Pons (tissue), 1 donor: Measurements from ENCODE around the gene ENOX1.
A peak's percentile ranks its signal among the peaks of the same experiment; 100 is the strongest.

ENCODE experiments used
- DNase-seq: peaks from one replicate; pipeline ENCODE4 v3.0.0-alpha.2; 2016; ENCODE audit warnings: low spot score

The ENOX1 gene

DNA sequence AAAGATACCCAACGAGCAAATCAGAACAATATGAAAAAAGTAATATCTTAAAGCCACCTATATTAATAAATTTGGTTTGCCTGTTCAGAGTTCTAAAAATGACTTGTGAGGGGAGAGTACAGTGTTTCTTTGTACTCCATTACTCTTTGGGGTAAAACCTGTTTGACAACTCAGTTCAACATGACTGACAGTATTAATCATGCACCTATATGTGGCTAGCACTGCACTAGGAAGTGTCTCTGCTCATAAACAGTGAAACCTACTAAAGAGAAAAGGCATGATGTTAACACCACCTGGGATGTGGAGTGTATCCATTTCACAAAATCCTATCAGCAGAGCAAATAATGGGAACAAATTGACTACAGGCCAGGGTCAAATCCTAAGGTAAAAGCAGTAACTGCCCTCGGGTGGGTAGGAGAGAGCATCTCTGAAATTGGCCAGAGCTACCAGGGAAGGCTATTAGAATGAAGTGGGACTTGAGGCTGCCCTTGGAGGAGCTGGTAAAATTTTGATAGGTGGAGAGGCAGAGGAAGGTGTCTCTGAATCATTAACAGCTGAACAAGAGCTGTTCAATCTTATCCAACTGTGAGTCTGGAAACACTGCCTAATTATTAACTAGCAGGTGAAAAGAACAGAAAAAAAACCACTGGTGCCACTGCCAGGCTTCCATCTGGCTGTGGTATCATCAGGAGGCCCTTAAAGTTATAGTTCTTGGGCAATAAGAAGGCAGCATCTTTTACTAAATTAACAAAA, 398.3 kb downstream of the ENOX1 start:
- DNase-seq: no peak

DNA sequence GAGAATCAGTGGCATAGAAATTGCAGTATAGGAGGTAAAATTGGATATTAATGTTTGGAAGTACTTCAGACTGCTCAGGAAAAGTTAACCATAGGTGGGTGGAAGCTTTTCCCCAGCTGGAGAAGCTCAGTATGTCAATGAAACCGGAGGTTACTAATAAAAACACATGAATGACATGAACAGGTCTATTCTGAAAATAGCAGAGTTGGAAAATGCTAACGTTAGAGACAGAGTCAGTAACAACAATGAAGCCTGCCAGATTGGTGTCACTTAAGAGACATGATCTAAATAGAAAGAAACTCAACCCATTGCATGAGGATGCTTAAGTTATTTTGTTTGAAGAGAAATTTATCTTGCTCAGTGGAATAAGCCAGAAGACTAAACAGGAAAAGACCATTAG, 398.9 kb downstream of the ENOX1 start:
- DNase-seq: no peak

DNA sequence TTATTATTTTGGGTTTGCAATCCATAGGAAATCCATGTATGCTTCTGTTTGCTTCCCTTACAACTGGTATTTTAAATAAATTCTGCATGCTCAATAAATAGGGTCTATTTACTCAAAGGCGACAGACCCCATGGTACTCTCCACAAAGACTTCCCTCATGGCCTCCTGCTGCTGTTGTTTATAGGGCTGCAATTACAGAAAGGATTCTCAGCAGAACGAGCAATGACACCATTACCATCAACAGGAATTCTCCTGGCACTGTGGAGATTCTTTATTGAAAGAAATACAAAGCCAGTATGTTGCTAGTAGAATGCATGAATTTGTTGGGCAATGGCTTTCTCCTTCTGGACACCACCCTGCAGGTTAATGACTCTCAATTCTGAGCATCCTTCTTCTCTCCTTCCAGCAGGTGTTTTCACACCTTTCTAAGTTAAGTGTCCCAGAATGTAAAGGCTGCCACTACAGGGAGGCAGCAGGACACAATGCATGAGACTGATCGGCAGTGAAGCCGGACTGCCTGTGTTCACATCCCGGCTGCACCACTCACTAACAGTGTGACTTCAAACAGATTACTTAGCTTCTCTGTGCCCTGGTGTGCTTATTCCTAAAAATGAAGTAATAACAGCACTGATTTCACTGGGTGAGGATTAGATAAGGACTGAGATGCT, 403.1 kb downstream of the ENOX1 start:
- DNase-seq: no peak

DNA sequence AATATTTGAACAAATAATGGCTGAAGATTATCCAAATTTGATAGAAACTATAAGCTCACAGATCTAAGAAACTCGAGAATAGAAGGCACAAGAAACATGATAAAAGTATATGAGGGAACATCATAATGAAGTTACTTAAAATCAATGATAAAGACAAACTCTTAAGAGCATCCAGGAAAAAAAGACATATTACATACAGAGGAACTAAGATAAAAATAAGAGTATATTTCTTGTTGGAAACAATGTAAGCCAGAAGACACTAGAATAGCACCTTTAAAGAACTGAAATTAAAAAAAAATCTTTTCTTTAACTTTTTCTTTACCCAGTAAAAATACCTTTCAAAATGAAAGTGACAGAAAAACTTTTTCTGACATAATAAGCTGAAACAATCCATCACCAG, 407.0 kb downstream of the ENOX1 start:
- DNase-seq: no peak

DNA sequence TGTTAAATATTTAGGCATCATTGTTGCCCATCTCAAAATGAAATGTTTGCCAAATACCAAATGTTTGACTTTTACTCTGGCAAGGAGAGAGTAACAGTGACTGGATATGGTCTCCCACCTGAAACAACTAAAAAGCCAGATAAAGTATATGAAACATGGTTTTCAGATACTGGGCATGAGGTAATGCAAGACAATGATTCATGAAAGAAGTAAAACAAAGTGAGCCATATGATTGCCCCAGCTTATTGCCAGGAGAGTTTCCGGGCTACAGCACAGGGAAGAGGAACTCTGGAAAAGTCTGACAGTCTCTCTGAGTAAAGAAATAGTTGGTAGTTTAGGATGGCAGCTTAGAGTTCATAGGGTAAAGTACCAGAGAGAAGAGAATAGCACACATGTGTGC, 408.8 kb downstream of the ENOX1 start:
- no peak for DNase-seq

DNA sequence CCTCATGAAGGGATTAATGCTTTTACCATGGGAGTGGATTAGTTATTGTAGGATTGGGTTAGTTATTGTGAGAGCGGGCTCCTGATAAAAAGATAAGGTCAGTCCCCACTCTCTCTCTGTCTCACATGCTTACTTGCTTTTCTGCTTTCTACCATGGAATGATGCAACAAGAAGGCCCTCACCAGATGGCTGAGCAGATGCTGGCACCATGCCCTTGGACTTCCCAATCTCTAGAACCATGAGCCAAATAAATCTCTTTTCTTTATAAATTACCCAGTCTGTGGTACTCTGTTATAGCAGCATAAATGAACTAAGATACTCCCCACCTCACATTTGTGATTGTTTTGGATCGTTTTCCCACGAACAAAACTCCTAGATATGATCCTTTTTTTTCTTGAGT, 409.6 kb downstream of the ENOX1 start:
- no peak for DNase-seq

DNA sequence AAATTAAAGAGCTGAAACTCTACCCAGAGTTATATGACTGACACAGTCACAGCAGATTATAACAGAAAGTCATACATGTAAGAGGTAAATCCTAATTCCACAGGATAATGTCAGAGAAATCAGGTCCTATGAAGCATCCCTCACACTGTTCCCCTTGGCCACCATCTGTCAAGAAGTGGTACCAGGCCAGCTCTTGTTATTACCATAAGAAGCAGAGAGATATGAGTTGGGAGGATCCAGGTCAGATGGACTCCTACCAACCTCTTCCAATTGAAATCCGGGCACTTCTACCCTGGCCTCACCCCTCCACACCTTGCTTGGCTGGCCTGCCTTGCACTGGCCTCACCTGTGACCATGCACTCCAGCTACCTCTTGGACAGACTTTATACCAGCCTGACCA, 410.2 kb downstream of the ENOX1 start:
- no peak for DNase-seq

DNA sequence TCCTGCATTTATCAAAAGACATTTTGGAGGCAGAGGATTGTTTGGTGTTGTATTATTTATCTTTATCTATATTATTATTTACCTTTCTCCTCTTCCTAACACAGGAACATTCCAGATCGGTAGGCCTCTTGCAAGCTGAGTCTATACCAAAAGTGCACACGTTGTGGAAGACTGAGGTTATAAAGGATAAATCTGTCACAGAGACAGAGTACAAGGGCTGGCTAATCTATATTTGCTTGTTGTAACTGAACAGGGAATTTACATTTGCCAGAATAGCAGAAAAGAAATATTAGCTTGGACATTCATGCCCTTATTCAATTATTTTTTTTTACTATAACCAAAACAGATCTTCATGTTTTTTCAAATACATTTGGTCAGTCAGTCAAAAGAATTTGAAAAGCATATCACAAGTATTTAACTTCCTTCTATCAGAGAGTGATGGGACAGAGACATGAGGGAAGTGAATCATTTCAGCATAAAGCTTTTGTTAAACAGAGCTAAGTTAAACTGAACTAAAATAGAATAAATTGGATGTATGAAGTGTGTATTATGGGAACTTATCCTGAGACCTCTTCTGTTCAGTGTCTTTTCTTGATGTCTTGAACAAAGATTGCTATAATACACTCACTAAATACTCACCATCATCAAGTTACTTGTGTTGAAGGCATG, 410.8 kb downstream of the ENOX1 start:
- DNase-seq: no peak

DNA sequence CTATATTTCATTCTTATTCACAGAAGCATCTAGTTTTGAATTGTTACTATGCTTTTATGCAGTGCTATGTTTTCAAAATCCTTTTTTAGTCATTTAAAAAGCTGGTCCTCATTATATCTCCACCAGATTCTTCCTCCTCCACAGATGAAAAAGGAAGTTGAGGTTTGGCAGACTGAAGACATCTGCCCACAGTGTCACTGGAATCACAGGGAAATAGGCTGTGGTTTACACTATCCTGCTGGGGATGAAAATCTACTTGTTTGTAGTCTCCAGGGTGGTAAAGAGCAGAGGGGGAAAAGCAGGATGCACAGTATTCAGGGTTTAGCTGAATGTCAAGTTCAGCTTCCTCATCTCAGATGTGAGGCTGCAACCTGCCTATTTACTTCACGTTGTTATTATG, 412.2 kb downstream of the ENOX1 start:
- DNase-seq: no peak

DNA sequence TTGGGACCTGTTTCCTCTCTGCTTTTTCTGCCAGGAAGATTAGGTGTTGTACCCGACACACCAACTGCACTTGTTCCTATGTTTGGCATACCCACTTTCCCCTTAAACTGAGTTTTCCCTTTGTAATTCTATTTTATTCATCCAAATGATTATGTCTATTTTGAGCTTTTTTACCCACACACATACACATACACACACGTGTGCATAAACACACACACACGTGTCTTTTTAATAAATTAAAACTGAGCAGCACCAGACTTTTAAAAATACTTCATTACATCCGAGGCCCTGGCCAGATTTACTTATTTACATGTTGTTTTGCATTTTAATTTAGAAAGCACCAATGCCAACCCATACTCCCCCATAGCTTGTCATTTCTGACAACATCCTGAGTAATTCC, 413.4 kb downstream of the ENOX1 start:
- DNase-seq: no peak

DNA sequence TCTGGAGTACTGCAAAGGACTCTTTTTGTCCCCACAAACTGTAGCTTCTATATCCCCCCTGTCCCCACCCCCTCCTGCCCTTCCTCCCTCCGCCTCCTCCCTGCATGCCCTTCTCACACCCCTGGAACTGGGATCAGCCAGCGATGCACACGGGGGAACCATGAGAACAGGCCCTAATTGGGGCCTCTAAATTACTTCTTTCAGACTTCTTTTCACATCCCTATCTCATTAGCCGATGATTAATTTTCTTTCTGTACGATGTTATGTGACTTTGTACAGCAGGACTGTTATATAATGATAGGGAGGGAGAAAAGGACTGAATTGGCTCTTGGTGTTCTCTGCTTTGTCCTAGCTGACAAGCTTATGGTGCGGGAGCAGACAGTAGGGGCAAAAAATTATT, 415.9 kb downstream of the ENOX1 start:
- DNase-seq: no peak

DNA sequence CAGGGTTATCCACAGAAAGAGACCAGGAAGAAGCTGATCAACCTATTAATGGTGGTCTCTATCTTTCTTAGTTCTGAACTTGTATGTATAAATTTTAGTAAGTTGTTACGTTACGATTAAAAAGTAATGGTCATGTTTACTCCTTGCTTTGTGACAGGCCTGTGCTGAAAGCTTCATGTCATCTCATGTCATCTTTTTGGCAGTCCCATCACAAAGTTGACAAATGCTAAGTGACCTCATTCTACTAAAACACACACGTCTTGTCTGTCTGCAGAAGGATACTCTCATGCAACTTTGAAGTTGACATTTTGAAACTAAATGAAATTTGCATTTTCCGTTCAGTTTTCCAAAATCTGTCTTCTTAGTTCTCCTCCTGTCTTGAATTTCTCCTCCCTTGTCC, 417.5 kb downstream of the ENOX1 start:
- DNase-seq: no peak

DNA sequence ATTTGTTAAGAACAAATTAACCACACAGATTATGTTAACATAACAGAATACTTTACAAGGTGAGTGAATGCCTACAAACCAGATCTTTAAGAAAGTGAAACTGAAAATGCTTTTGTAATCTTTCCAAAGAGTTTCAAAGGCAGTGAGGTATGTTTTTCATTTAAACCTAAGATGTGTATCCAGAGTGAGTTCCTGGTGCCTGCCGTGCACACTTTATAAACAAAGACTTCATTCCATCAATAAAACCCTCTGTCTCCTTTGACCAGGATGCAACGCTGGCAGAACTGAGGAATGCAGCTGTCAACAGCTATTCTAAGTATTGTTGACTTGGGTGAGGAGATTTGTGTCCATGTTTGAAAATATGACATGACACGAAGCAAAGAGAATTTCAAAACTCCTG, 418.8 kb downstream of the ENOX1 start:
- DNase-seq: peak; percentile 65

DNA sequence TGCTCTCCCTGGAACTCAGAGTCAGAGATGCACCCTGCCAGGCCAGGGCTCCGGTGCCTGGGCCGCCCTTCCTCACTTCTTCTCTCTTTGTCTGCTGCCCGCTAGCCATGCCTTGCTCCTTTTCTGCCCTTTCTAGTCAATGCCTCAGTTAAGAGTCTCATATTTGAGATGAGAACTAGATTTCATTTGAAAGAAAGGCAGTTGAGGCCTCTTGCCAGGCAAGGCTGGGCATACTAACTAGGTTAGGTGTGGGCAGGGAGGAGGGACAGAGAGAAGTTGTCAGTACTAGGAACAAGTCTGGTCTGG, 421.8 kb downstream of the ENOX1 start:
- DNase-seq: no peak

DNA sequence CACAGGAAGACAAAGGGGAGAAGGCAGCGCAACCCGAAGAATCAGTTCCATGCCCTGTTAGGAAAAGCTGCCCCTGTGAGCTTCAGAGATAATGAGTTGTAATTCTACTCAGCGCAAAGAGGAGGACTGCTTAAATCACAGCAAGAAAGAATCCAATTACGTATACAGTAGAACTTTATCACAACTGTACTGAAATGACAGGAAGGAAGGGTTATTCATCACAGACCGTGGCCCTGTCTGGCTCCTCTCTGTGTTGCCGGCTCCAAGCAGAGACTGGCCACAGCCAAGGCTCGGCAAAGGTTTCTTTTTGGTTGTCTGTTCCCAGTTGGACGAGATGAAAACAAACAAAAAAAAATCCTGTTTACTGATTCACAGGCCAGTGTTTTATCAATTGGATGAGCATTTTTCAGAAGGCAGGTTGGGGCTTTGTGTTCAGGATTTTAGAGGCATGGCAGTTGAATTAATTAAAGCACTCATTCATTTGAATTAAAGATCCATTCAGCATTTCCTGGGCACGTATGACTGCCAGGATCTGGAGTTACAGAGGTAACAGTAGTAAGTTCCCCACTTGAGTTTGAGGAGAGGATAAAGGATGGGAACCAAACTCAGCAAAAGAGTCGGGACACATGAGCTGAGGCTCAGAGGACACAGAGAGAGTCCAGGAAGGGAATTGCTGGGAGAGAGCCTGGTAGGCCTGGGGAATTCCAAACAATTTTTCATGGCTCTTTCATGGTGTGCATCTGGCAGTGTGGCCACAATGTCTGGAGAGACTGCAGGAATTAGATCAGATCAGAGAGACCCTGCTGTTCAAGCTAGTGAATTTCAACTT, 422.3 kb downstream of the ENOX1 start:
- peak; percentile 67 for DNase-seq

DNA sequence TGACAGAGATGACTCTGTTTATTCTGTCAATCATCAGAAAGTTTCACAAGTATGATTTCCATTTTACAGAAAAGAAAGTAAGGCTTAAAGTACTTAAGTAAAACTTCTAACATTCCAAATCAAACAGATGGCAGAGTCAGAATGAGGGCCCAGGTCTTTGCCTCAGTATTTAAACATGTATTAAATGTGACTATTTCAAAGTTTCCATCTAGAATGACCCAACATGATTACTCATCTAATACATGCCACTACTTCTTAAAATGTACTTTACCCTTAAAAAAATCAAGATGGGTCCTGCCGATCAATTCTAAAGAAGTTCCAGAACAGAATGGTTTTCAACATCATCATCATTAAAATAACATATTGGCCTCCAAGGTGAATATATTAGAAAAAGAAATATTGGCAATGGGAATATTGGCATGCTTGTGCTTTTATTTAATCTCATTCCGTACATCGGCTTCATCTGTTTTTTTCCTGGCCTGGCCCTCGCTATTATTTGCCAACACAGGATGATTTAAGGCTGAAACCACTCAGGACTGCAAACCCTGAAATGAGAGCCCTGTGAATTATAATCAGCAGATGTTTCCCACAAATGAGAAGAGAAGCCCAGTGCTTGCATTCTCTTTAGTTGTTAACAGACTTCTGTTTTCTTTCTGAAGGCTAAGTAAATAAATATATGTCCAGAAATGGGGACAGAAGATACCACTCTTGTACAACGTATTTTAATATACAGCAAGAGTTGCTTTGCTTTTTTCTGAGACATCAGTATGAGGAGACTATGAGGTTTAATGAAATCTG, 423.4 kb downstream of the ENOX1 start:
- peak; percentile 57 for DNase-seq

DNA sequence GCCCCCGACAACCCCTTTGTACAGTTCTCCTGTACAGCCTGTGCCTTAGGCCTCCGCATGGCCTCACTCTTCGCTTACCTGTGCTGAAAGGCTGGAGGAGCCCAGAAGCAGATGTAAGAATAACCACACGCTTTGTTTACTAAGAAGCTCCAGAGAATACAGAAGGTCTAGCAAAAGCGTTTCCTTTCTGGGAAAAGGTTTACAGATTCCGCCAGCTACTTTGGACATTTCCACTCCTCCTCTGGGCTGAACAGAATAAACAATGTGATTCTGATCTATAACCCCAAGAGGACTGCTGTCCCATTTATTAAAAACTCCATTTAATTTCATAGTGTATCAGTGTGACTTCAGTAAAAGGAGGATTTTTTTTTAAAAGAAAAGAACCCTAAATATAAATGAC, 424.2 kb downstream of the ENOX1 start:
- DNase-seq: no peak

DNA sequence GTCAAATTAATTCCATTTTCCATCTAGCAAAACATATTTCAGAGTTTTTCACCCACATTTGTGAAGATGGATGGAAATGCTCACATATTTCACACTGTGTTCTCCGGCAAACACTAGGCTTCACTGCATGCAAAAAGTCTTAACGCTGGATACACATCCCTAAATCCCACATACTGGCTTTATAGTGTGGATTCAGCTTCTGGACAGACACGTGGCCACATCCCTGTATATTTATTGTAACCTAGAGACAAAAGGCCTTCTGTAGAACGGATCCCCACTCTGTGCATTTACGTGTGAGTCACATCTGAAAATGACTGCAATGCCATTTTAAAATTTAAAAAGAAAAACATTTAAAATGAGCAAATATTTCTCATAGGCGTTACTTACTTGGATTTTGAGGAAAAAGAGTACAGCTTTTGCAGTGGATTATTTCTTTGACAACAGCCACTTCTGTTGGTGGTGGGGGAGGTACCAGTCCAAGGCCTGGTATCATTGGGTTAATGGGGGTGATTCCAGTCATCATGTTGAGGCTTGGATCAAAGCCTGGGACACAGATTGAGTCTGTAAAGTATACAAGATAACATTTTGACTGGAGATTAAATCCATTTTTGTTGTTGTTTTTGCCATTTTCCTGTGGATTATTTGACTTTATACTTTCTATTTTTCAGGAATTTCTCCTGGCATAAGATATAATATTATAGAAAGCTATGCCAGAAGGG, 425.7 kb downstream of the ENOX1 start:
- peak; percentile 77 for DNase-seq

DNA sequence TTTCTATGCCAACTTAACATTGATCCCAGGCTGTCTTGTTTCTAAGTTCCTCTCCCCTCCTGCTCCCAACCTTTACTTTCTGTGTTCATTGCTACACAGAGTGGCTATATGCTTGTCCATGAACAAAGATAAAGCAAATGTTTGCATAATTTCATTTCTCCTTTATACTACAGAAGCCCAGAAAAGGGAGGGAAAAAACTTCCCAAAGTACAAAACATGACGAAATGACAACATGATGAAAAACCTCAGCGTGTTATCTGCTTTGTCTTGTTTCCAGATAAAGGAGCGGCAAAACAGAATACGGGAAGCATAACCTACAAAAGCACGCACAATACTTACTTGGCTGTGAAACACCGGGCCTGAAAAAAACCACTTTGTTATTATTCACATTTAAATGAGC, 426.6 kb downstream of the ENOX1 start:
- no peak for DNase-seq

DNA sequence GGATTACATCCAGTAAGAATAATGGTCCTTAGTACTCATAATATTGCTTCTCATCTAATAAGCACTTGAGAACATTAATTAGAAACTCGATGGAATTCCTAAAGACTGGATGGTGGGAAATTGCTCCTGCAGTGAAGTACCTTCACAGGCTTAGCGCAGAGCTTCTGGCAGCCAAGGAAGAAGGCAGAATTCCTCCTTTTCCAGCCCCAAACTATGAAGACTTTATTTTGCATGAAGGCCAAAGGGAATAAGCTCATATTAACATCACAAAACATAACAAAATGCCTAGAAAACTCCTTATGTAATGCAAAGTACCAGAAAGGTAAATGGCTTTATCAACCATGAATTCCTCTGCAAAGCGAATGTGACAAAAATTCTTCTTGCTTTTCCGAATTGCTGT, 427.2 kb downstream of the ENOX1 start:
- no peak for DNase-seq

DNA sequence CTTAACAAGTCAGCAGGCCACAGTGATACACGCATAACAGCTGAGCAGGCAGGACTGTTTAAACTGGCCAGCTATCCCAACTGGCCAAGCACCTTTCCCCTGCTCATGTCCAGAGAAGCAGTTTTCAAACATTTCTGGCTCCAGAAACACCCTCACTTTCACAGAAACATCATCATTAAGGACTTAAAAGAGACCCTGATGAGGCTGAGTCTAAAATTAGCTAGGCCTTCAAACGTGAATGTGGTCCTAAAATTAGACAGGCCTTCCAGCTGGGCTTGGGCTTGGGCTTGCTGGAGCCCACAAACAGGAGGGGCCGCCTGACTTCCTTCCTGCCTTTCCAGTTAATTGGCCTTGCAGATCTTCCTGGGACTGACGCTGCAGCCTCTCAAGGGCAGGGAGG, 429.2 kb downstream of the ENOX1 start:
- no peak for DNase-seq
